K562 (cell line): ENCODE measurements around the gene GRIA1. TPM values are rescaled to one million over a fixed set of nuclear protein-coding genes. Genes with fewer than 3 reads are reported as not detected.

Experiments
- ATAC-seq: fragments of 200-7000 bp; cut with Tn5 transposase; 3 replicates; pipeline ENCODE4 v1.9.1; 2020; ENCODE audit warnings: moderate library complexity
- BruUV-seq: library from RNA; stranded (reverse); fragments of 400-500 nt; replicated peaks from 2 replicates; lab custom pipeline; 2021; lab: Mats Ljungman, UMichigan
- CTCF ChIA-PET: fragments of 300-600 bp; formaldehyde crosslinking; extraction: SDS; loops from one replicate; lab custom pipeline; 2021; ENCODE audit warnings: low intra/inter-chr PET ratio; lab: Yijun Ruan, JAX
- POLR2A ChIA-PET: fragments of 300-600, 350-650 bp; sonication (Branson Sonifier 250); formaldehyde crosslinking; extraction: SDS; loops from one replicate; lab custom pipeline; 2021; ENCODE audit warnings: antibody characterized with exemption, inconsistent platforms; lab: Yijun Ruan, JAX
- DNase-seq, 4 experiments: peaks; one replicate each; pipeline versions ENCODE4 v3.0.0 to v3.0.0-alpha.2; 2011 to 2018; ENCODE audit warnings: low spot score in 3 of 4, mixed read lengths in 3 of 4; ENCODE audit errors: extremely low read depth in 1 of 4
- FAIRE-seq: peaks from 2 replicates; lab custom pipeline; 2011; peaks lifted over from hg19 to GRCh38; lab: Jason Lieb, UNC
- H2AFZ ChIP-seq: 2 replicates; pipeline ENCODE4 v1.6.0; 2011; ENCODE audit warnings: low read depth, low read length, control low read depth, inconsistent platforms
- H3K27ac ChIP-seq: fragments of 200-600 bp; 3 replicates; pipeline ENCODE4 v1.8.0; 2011; ENCODE audit warnings: low read depth, mild to moderate bottlenecking, control low read depth, inconsistent platforms, low read length, moderate library complexity, mixed read lengths; ENCODE audit errors: extremely low read depth
- H3K27me3 ChIP-seq, 2 experiments: fragments of 300-600 bp in 1 of 2; 2 replicates in 1 of 2; 3 replicates in 1 of 2; pipeline versions ENCODE4 v1.6.0 to v1.8.0; 2011; ENCODE audit warnings: inconsistent platforms in 2 of 2, low read length in 2 of 2, mild to moderate bottlenecking in 1 of 2, mixed read lengths in 1 of 2, moderate library complexity in 1 of 2; ENCODE audit not compliant: control insufficient read depth in 2 of 2, insufficient read depth in 2 of 2
- H3K36me3 ChIP-seq: fragments of 300-600 bp; 3 replicates; pipeline ENCODE4 v1.8.0; 2011; ENCODE audit warnings: mild to moderate bottlenecking, low read length, inconsistent platforms; ENCODE audit not compliant: control insufficient read depth, insufficient read depth
- H3K4me1 ChIP-seq, 2 experiments: fragments of 200-600 bp in 1 of 2; replicated peaks in 1 of 2; 2 replicates in 1 of 2; 3 replicates in 1 of 2; pipeline versions ENCODE4 v1.5.1 to v1.8.0; 2011; ENCODE audit warnings: inconsistent platforms in 2 of 2, low read length in 2 of 2, mild to moderate bottlenecking in 1 of 2, mixed read lengths in 1 of 2, moderate library complexity in 1 of 2; ENCODE audit not compliant: control insufficient read depth in 2 of 2, insufficient read depth in 2 of 2
- H3K4me2 ChIP-seq: 2 replicates; pipeline ENCODE4 v1.6.1; 2011; ENCODE audit warnings: low read length, control low read depth, inconsistent platforms, mixed read lengths; ENCODE audit not compliant: insufficient read depth
- H3K4me3 ChIP-seq: fragments of 200-600 bp; sonication (generic), shearing (Covaris generic); 2 replicates; pipeline ENCODE4 v1.5.1; 2016; ENCODE audit warnings: control low read depth, inconsistent platforms
- H3K79me2 ChIP-seq: fragments of 200-600 bp; 3 replicates; pipeline ENCODE4 v1.8.0; 2011; ENCODE audit warnings: low read length, inconsistent platforms; ENCODE audit not compliant: control insufficient read depth, insufficient read depth
- H3K9ac ChIP-seq, 2 experiments: 2 replicates each; pipeline versions ENCODE4 v1.6.0 to v1.6.1; 2011; ENCODE audit warnings: low read depth in 2 of 2, low read length in 2 of 2, control low read depth in 1 of 2, inconsistent platforms in 1 of 2, mild to moderate bottlenecking in 1 of 2, mixed read lengths in 1 of 2; ENCODE audit not compliant: insufficient read depth in 1 of 2
- H3K9me1 ChIP-seq: one replicate; pipeline ENCODE4 v1.6.0; 2011; ENCODE audit warnings: inconsistent platforms, mild to moderate bottlenecking, low read length, moderate library complexity; ENCODE audit not compliant: control insufficient read depth, insufficient read depth
- H3K9me3 ChIP-seq: replicated peaks from 2 replicates; pipeline ENCODE4 v1.5.1; 2011; ENCODE audit warnings: low read depth, low read length, inconsistent platforms; ENCODE audit not compliant: control insufficient read depth, insufficient read depth
- H4K20me1 ChIP-seq: replicated peaks from 2 replicates; pipeline ENCODE4 v1.6.1; 2011; ENCODE audit warnings: low read length, inconsistent platforms, mixed read lengths; ENCODE audit not compliant: control insufficient read depth, insufficient read depth
- GATAD2A ChIP-seq: fragments of 450-650 bp; IDR thresholded peaks from 2 replicates; pipeline ENCODE4 v1.6.1; 2017
- HLTF ChIP-seq: fragments of 450-650 bp; IDR thresholded peaks from 2 replicates; pipeline ENCODE4 v1.6.1; 2016
- HNRNPLL ChIP-seq: fragments of 200-400 bp; formaldehyde crosslinking; IDR thresholded peaks from 2 replicates; pipeline ENCODE4 v1.6.1; 2017; ENCODE audit warnings: low read length, low read depth, mild to moderate bottlenecking; ENCODE audit not compliant: poor library complexity, severe bottlenecking
- KLF16 ChIP-seq: IDR thresholded peaks from 2 replicates; pipeline ENCODE4 v1.6.1; 2016; ENCODE audit warnings: antibody characterized with exemption
- MYNN ChIP-seq, 2 experiments: sonication (generic); formaldehyde crosslinking in 1 of 2; IDR thresholded peaks; 2 replicates each; pipeline versions ENCODE4 v1.5.0 to v1.6.1; 2016 to 2020; ENCODE audit warnings: antibody characterized with exemption in 1 of 2, missing genetic modification reagents in 1 of 2
- SNAPC5 ChIP-seq: fragments of 250-450 bp; sonication (Bioruptor Pico); IDR thresholded peaks from 2 replicates; pipeline ENCODE4 v1.8.0; 2021; ENCODE audit warnings: moderate library complexity, mild to moderate bottlenecking, inconsistent platforms
- SRF ChIP-seq, 2 experiments: fragments of 250-450, 450-650 bp in 1 of 2; sonication (Bioruptor Pico) in 1 of 2; sonication (generic) in 1 of 2; formaldehyde crosslinking; IDR thresholded peaks; 2 replicates each; pipeline versions ENCODE4 v1.5.0 to v1.5.1; 2020 to 2022; ENCODE audit warnings: mild to moderate bottlenecking in 1 of 2, missing genetic modification reagents in 1 of 2
- TAF15 ChIP-seq: fragments of 200-400 bp; formaldehyde crosslinking; IDR thresholded peaks from 2 replicates; pipeline ENCODE4 v1.6.1; 2017; ENCODE audit warnings: mild to moderate bottlenecking, low read depth, low read length, moderate library complexity
- ZNF766 ChIP-seq: fragments of 200-800 bp; sonication (Bioruptor generic); conservative IDR thresholded peaks from 2 replicates; pipeline ENCODE4 v1.6.1; 2016; ENCODE audit warnings: missing genetic modification characterization, missing compliant biosample characterization
- ZSCAN32 ChIP-seq: fragments of 450-650 bp; formaldehyde crosslinking; IDR thresholded peaks from 2 replicates; pipeline ENCODE4 v1.4.0; 2020; ENCODE audit warnings: mild to moderate bottlenecking, moderate library complexity
- WGBS: fragments of 100-300 bp; shearing (Covaris generic); methylation state at CpG from one replicate; pipeline ENCODE4 v1.1.6; 2016; ENCODE audit warnings: low coverage, mixed read lengths; ENCODE audit not compliant: insufficient coverage; ENCODE audit errors: missing lambda C conversion rate; 5-methylcytosine and 5-hydroxymethylcytosine counted together
- in situ Hi-C: fragments of 300-500 bp; cut with MboI; formaldehyde crosslinking; loops from 4 replicates; pipeline ENCODE4 v1.15.0; 2018; ENCODE audit warnings: inconsistent platforms, mixed read lengths
- intact Hi-C: fragments of 100-400 bp; cut with micrococcal nuclease; formaldehyde crosslinking; loops from 2 replicates; pipeline ENCODE4 v1.14.2; 2022
- polyA plus RNA-seq, 8 experiments: library from polyadenylated mRNA; depleted of rRNA in 4 of 8; stranded (reverse) in 5 of 8; unstranded in 3 of 8; fragments of >200 nt; fragmentation: Nextera tagmentation in 2 of 8; fragmentation: Illumina TruSeq in 1 of 8; extraction: Ambion mirVana in 2 of 8; extraction: Trizol in 1 of 8; gene quantifications; 2 replicates each; pipeline versions ENCODE4 v1.2.1 to v1.2.3, GENCODE V29; 2011 to 2014; ENCODE audit warnings: inconsistent platforms in 1 of 8, missing spikeins in 1 of 8
- total RNA-seq, 7 experiments: library from RNA; depleted of rRNA in 6 of 7; stranded (reverse); fragments of >200 nt in 6 of 7; fragmentation: Illumina TruSeq in 2 of 7; extraction: Trizol in 2 of 7; gene quantifications; 2 replicates each; pipeline versions ENCODE4 v1.2.1 to v1.2.3, GENCODE V29; 2011 to 2021; ENCODE audit warnings: low replicate concordance in 1 of 7
- TF ChIP-seq, protein P1 (sequence below): fragments of 250-450 bp; sonication (Bioruptor Pico); IDR thresholded peaks from 2 replicates; pipeline ENCODE4 v1.8.0; 2022; ENCODE audit warnings: inconsistent platforms, mild to moderate bottlenecking, moderate library complexity, borderline replicate concordance
- TF ChIP-seq, protein P2 (sequence below): fragments of 450-650 bp; formaldehyde crosslinking; IDR thresholded peaks from 2 replicates; pipeline ENCODE4 v1.4.0; 2020; ENCODE audit warnings: mild to moderate bottlenecking, moderate library complexity
- TF ChIP-seq, protein P3 (sequence below): sonication (generic); formaldehyde crosslinking; IDR thresholded peaks from 2 replicates; pipeline ENCODE4 v1.5.0; 2020; ENCODE audit warnings: missing genetic modification reagents

Gene GRIA1
- total and polyA plus RNA-seq, 9 of the 15 experiments (the other 6 are each of a cell fraction or from before 2014, with no cell fraction given), result not detected

GRCh38 chr5:153489611-153490010, 859 bp upstream of the GRIA1 start (continued):
- TF ChIP-seq, protein P1, sequence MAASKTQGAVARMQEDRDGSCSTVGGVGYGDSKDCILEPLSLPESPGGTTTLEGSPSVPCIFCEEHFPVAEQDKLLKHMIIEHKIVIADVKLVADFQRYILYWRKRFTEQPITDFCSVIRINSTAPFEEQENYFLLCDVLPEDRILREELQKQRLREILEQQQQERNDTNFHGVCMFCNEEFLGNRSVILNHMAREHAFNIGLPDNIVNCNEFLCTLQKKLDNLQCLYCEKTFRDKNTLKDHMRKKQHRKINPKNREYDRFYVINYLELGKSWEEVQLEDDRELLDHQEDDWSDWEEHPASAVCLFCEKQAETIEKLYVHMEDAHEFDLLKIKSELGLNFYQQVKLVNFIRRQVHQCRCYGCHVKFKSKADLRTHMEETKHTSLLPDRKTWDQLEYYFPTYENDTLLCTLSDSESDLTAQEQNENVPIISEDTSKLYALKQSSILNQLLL (CRISPR knock-in tag), result no peak
- TF ChIP-seq KLF16 (no peak), GATAD2A (no peak)

- Histone ChIP-seq H3K4me2 (no peak overlapping the region), H3K9me1 (no peaks in the 10 kb centered on the region), H3K36me3 (no peaks in the 10 kb centered on the region), H3K9ac (no peak overlapping the region), H2AFZ (no peak overlapping the region), H3K79me2 (no peaks in the 10 kb centered on the region), H3K27me3 (no peaks in the 10 kb centered on the region; a peak in 1 of 5 replicates), H3K9me3 (no peaks in the 10 kb centered on the region), H3K4me3 (no peak overlapping the region), H3K27ac (no peak overlapping the region), H3K4me1 (no peaks in the 10 kb centered on the region), H4K20me1 (no peaks in the 10 kb centered on the region)
- TF ChIP-seq, protein P2, sequence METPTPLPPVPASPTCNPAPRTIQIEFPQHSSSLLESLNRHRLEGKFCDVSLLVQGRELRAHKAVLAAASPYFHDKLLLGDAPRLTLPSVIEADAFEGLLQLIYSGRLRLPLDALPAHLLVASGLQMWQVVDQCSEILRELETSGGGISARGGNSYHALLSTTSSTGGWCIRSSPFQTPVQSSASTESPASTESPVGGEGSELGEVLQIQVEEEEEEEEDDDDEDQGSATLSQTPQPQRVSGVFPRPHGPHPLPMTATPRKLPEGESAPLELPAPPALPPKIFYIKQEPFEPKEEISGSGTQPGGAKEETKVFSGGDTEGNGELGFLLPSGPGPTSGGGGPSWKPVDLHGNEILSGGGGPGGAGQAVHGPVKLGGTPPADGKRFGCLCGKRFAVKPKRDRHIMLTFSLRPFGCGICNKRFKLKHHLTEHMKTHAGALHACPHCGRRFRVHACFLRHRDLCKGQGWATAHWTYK, result no peak
- TF ChIP-seq MYNN (IDR thresholded peaks at IDR 0.05), result no peak
- no peak for TF ChIP-seq MYNN (CRISPR knock-in tag; IDR thresholded peaks at IDR 0.05)
- no peak for TF ChIP-seq ZSCAN32 (CRISPR knock-in tag)
- TF ChIP-seq SNAPC5 (CRISPR knock-in tag), result no peak
- no peak for TF ChIP-seq SRF (CRISPR knock-in tag; IDR thresholded peaks at IDR 0.05)
- no peak for TF ChIP-seq HNRNPLL
- TF ChIP-seq HLTF, result no peak
- TF ChIP-seq, protein P3, sequence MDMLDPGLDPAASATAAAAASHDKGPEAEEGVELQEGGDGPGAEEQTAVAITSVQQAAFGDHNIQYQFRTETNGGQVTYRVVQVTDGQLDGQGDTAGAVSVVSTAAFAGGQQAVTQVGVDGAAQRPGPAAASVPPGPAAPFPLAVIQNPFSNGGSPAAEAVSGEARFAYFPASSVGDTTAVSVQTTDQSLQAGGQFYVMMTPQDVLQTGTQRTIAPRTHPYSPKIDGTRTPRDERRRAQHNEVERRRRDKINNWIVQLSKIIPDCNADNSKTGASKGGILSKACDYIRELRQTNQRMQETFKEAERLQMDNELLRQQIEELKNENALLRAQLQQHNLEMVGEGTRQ (CRISPR knock-in tag), result no peak
- no peak for TF ChIP-seq TAF15
- no peak for TF ChIP-seq ZNF766 (CRISPR knock-in tag)
- intact Hi-C loops, result loop anchor here (10.0 kb wide), 1 partner anchor 224 kb away; no protein-coding TSS in a partner anchor
- BruUV-seq, result no TSS peak
- FAIRE-seq (no peak), ATAC-seq (no peak), DNase-seq (no peak)
- CTCF ChIA-PET, result interaction anchor here (0.7 kb wide), 1 partner anchor 473 kb away, joined by 3 read pairs; no protein-coding TSS in a partner anchor
- in situ Hi-C loops, result no loop called here
- 0% methylated on average over 12 of the region's 14 CpGs for WGBS
- POLR2A ChIA-PET, result no interaction called here
These were observed 721 bp downstream of the GRIA1 start for GRCh38 chr5:153491038-153491744.
